ENCODE data around the gene SLC15A5.

Gene SLC15A5
- 0 to 1.7 (median 0.08) reads per million in 17 experiments for total RNA-seq

- no peak for DNase-seq
Observed at GRCh38 chr12:16277585-16277984, at the start of gene SLC15A5. TSS of gene SLC15A5 (minus strand) at chr12:16277685. CDS start at chr12:16277685, 0 bp downstream.

GRCh38 chr12:16325426-16325825 lies 47.9 kb upstream of the SLC15A5 start:
- no peak for DNase-seq

DNA sequence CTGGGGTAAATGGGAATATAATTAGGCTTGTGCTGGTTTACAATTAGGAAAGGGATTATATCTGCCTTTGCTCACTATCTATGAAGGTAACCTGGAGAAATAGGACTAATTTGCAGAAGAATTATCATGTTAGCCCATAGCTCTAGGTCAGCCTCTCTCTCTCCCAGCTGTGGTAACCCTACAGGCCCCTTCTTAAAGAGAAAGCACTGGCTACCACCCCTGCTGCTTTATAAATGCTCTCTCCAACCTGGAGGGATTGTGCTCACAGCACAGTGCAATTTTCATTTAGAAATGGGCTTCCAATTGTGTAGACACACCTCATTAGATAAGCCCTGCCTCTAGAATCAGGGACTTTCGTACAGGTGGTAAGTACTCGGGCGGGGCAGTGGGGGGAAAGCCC lies 47.3 kb upstream of the SLC15A5 start:
- no peak for DNase-seq

GRCh38 chr12:16324272-16324671 lies 46.8 kb upstream of the SLC15A5 start:
- DNase-seq = no peak

GRCh38 chr12:16323638-16324037 lies 46.2 kb upstream of the SLC15A5 start:
- no peak for DNase-seq

DNA sequence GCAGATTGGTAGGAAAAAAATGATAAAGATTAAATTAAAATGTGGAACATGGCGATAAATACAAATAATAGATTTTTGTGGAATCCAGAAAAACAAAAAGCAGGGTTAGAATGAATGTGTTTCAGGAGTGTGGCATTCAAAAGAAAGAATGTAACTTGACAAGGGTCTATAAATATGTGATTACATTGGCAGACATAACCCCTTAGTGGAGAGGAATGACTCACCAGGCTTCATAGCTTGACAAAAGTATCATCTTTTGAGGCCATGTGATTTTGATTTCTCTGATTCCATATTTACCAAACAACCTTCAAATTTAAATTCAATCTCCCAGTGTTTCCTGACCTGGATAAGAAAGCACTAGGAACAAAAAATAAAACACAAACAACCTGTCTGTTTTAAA lies 45.5 kb upstream of the SLC15A5 start:
- DNase-seq = no peak

- DNase-seq = no peak
Observed at GRCh38 chr12:16310934-16311333, 33.4 kb upstream of the SLC15A5 start.

GRCh38 chr12:16307856-16308475 lies 30.5 kb upstream of the SLC15A5 start:
- DNase-seq = peak in 1 of 4 experiments; percentile 5

DNA sequence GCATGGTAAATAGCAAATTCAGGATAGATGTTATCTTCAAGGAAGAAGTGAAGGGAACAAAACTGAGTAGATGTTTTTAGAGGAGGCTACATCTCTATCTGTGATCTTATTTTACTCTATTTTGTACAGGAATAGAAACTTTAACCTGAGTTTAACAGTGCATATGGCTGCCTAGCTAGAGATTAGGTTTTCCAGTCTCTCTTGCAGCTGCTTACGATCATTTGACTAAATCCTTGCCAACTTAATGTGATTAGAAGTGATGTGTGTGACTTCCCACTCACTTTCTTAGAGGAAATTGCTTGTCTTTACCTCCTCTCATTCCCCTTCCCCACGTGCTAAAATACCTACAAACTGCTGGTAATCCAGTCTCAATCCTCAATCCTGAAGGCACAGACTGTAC lies 26.5 kb upstream of the SLC15A5 start:
- DNase-seq = no peak

DNA sequence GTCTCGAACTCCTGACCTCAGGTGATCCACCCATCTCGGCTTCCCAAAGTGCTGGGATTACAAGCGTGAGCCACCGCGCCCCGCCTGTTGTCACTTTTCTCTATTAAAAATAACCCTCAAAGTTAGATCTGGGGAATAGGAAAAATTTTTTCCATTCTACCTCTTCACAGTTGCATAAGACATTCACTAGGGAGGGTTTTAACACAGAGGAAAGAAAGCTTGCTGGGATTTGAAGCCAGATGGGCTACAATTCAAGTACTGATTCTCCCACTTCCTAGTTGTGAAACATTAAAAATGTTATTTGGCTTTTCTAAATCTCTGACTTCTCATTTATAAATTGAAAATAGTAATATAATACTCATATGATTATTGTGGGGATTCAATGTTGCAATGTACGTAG lies 23.3 kb upstream of the SLC15A5 start:
- DNase-seq = no peak

GRCh38 chr12:16300122-16300521 lies 22.6 kb upstream of the SLC15A5 start:
- DNase-seq = no peak

DNA sequence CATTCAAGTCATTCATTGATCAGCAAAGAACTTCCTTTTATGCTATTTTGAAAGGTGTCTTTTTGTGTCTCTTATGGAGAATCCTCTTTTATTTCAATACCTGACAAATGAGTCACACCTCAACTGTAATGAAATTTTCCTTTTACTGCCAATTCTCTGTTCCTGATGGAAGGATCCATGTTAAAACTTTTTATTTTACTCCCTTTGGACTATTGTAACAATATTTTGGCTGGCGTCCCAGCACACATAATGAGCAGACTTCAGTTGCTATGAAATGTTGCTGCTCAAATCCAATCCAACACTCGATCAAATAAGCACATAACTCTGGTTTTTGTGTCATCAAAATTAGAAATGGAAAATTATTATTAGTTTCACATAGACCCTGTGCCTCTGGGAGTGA lies 21.9 kb upstream of the SLC15A5 start:
- DNase-seq = no peak

DNA sequence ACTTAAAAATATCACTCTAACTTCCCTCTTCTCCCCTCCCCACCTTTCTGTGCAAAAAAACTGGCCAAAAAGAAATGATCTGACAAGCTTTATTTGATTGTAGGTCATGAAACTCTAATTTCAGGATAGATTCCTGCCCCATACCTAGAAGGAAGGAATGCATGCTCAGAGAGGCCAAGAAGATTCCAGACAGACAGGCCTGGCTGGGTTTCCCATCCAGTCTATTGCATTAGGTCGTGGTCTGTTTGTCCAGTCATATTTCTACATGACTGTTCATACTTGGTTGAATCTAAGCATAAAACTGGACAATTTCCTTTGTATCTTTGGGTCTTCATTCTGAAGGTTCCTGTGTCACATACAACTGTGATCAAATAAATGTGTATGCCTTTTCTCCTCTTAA lies 20.0 kb upstream of the SLC15A5 start:
- DNase-seq = no peak

GRCh38 chr12:16294376-16294956 lies 17.0 kb upstream of the SLC15A5 start:
- DNase-seq = no peak

DNA sequence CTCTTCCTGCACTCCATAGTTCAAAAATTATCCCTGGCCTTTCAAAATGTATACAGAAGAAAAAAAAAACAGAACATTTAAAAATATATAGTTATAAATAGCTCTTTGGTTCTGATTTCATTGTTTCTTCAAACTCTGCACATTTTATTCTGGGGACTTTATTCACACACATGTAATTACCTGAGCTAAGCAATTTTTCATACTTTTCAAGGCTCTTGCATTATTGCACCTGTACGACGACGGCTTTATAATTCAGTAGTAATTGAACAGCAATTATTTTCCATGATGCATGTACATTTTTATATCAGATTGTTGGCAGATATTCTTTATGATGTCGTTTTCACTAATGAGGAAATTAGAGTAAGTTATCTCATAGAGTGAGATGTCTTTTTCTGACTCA lies 13.5 kb upstream of the SLC15A5 start:
- no peak for DNase-seq

DNA sequence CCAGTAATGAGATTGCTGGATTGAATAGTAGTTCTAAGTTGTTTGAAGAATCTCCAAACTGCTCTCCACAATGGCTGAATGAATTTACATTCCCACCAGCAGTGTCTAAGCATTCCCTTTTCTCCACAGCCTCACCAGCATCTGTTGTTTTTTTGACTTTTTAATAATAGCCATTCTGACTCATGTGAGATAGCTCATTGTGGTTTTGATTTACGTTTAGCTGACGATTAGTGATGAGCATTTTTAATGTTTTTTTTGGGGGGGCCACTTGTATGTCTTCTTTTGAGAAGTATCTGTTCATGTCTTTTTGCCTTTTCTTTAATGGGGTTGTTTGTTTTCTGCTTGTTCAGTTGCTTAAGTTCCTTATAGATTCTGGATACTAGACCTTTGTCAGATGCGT lies 8.1 kb upstream of the SLC15A5 start:
- no peak for DNase-seq

- peak in 3 of 4 experiments; percentile 28 to 41 (median 34) for DNase-seq
Observed at GRCh38 chr12:16282978-16283377, 5.5 kb upstream of the SLC15A5 start.

DNA sequence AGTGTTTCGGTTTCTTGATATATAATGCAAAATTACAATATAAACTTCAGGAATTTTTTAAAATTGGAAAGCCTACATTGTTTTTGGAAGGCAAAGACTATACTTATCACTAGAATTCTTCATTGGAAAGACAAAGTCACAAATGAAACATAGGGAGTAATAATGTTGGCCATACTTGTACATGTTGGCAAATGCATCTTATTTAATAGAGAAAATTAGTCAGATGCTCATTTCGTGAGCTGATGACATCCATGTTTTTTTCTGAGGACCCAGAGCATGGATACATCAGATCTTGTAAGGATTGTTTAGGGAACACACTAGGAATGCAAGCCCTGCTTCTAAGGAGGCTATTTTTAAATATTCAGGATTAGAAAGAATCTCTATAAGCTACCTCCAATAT lies 4.6 kb upstream of the SLC15A5 start:
- no peak for DNase-seq

- DNase-seq = no peak
Observed at GRCh38 chr12:16281157-16281556, 3.7 kb upstream of the SLC15A5 start.

DNA sequence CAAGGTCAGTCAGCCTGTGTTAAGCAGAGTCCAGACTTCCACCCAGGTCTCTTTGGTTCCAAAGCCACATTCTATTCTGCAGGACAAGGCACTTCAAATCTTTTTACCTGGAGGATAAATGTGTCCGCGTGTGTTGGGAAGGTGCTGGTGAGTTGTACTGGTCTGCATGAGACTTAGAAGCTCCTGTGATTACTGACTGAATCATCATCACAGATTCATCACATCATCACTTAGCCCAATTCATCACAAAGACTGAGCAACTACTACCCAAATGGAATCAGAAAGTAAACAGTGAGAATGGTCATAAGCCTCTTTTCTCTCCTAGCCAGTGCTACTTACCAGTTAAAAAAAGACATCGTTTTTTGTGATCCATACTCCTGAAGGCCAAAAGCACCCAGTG lies 5.3 kb downstream of the SLC15A5 start:
- no peak for DNase-seq

DNA sequence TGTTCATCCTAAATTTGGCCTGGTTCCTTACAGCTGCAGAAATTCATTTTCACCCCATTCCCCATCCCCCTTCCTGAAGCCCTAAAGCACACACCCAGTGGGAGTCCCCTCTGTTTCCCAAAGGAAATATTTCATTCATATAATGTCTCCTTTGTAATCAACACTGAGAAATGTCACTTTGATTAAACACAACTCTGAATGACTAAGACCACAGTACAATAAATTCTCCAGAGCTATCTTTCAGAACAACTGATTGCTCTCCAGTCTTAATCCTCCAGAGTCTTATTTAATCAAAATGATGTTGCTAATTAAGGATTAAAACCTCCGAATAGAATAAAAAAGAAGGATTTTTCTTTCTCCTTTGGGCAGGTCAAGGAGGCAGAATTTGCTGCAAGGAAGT lies 6.4 kb downstream of the SLC15A5 start:
- DNase-seq = no peak

GRCh38 chr12:16269946-16270345 lies 7.5 kb downstream of the SLC15A5 start:
- DNase-seq = no peak

DNA sequence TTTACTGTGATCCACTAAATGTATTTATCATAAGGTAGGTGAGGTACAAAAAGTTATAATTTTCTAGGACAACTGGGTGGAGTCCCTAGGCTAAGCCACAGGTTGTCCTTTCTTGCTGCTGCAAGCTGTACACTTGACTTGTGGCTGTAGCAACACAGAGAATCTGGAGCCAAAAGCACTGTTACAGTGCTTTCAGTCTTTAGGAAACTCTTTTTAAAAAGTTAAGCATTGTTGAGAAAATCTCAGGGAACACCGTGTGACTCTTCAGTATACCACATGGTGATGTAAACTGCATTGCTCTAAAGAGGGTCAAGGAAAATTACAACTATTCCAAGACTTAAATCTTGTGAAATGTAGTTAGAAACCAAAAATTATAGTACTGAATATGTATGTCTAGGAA lies 11.4 kb downstream of the SLC15A5 start:
- no peak for DNase-seq

DNA sequence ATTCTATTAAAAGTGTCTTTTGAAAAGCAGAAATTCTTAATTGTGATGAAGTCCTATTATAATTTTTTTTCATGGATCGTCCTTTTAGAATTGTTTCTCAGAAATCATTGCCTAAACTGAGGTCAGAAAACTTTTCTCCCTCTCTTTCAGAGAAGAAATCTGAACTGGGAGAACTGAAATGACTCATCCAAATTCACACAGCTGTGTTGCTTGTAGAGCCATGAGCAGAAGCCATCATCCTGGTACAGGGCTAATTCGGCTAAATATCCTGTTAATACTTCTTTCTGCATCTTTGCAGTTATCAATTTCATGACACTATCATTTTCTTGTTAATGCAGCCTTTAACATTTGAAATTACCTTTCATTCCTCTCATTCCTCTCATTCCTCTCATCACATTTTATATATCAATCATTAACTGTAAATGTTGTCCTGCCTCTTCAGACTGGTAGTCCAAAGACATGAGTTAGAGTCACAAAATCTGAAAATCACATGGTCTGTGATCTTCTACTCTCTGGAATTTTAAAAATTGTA lies 15.5 kb downstream of the SLC15A5 start:
- DNase-seq = no peak

DNA sequence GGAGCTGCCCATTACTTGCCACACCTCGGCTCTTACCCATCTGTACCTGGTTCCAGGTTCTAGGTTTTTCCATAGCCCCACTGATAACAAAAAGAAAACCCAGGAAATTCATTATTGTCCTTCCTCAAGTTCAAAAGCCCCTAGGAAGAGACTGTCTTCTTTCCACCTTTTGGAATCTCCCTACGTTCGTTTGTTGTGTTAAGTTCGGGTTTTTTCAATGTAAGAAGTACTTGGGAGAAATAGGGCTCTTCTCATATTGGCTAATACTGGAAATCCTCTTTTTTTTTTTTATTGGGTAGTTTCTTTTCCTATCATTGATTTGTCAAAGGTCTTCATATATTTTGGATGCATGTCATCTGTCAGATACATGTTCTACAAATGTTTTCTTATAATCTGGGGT lies 17.3 kb downstream of the SLC15A5 start:
- no peak for DNase-seq

All from suppressor macrophage (primary cell).